Thyroid gland (tissue), 4 donors: Measurements from ENCODE around the gene DOK7.

Experiments used
- CTCF ChIP-seq, 6 experiments: fragments of 200-600 bp in 3 of 6; fragments of 450-650 bp in 3 of 6; sonication (generic) in 3 of 6; IDR thresholded peaks; one replicate each; pipeline ENCODE4 v1.5.1; 2016 to 2019; ENCODE audit warnings: antibody characterized with exemption in 6 of 6, mild to moderate bottlenecking in 2 of 6, inconsistent platforms in 1 of 6, moderate library complexity in 1 of 6
- POLR2A ChIP-seq, 2 donors: fragments of 450-650 bp; IDR thresholded peaks; one replicate each; pipeline ENCODE4 v1.6.1; 2017; ENCODE audit warnings: antibody characterized with exemption in 2 of 2, mild to moderate bottlenecking in 2 of 2, moderate library complexity in 1 of 2

DNA sequence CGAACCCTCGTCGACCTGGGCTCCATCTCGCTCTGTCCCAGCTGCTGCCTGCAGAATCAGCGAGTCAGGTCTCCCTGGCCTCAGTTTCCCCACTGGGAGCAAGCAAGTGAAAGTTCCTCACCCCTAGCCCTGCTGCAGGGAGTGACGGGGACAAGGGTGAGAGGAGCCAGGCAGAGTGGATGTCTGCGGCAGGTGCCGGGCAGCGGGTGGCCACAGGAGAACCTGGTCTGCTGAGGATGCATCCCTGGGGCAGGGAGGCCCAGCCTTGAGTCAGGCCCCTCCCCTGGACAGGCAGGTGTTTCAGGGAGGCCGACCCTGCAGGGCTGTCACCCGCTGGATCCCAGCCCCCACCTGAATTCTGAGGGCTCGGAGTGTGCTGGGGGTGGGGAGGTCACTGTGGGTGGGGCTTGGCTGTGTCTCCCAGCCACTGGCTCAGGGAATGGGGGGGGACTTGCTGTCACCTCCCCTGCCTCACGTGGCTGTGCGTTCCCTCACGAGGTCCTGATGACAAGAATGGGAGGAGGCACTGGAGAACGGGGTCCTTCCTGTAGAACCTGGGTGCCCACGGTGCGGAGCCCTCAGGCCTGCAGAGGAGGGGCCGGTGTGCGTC, 35.9 kb downstream of the DOK7 start:
- TF ChIP-seq CTCF (IDR thresholded peaks at IDR 0.05): no peak
- no peak for TF ChIP-seq POLR2A (IDR thresholded peaks at IDR 0.05)
